Measurements from ENCODE around the gene PDK2. TPM values are rescaled to one million over a fixed set of nuclear protein-coding genes. Genes with fewer than 3 reads are reported as not detected.
A peak's percentile ranks its signal among the peaks of the same experiment; 100 is the strongest.

PDK2 gene
- polyA plus RNA-seq, 1 experiment, result 155 TPM

DNA sequence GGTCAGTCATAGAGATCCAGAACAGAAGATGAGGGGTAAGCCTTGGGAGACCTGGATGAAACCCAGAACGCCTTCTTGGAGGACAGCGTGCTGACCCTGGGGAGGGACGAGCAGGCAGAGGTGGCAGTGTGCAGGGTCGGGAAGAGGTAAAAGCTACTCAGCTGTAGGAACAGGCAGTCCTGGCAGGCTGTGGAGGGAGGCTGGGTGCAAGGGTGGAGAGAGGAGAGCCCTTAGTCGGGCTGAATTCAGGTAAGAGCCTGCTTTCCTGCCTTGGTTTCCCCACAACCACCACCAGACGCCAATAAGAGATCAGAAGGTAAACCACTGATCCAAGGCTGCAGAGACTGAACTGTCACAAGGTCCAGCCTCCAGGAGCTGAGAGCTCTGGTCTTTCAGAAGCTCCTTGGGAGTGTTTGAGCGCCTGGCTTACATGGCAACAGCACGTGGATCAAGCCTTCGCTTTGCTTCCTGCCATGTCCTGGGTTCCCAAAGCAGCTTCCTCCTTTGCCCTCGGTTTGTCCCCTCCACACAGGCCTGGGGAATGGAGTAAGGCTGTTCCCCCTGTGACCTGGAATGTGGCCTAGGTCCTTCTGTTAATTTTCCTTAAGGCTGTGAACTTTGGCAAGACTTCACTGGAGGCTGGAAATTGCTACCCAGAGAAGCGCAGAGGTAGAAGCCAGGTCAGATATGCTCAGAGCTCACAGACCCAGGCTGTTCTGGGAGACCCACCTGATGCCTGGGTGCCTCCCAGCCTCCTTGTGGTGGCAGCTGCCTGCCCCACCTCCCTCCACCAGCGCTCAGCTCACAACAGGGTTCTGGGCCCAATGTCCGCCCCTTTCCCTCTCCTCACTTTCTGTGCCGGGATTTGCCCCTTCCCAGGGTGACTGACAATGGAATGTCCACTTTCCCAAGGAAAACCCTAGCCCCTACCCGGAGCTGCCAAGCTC is 3.9 kb upstream of the PDK2 start:
- DNase-seq (ENCODE audit: low read depth), result no peak
- POLR2A ChIA-PET, result no interaction called here
- CTCF ChIA-PET, result interaction anchor here (0.6 to 7.2 kb wide), 10 partner anchors 13 to 205 kb away, joined by 3 to 116 read pairs (median 4); no protein-coding TSS in a partner anchor
- H3K27me3 ChIP-seq (ENCODE audit: control insufficient read depth, insufficient read depth, low read length), result no peaks in the 10 kb centered on the region
- no peak overlapping the region for H3K4me3 ChIP-seq (ENCODE audit: low read depth, low read length)
- TF ChIP-seq, protein P1, sequence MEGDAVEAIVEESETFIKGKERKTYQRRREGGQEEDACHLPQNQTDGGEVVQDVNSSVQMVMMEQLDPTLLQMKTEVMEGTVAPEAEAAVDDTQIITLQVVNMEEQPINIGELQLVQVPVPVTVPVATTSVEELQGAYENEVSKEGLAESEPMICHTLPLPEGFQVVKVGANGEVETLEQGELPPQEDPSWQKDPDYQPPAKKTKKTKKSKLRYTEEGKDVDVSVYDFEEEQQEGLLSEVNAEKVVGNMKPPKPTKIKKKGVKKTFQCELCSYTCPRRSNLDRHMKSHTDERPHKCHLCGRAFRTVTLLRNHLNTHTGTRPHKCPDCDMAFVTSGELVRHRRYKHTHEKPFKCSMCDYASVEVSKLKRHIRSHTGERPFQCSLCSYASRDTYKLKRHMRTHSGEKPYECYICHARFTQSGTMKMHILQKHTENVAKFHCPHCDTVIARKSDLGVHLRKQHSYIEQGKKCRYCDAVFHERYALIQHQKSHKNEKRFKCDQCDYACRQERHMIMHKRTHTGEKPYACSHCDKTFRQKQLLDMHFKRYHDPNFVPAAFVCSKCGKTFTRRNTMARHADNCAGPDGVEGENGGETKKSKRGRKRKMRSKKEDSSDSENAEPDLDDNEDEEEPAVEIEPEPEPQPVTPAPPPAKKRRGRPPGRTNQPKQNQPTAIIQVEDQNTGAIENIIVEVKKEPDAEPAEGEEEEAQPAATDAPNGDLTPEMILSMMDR (IDR thresholded peaks at IDR 0.05; ENCODE audit: insufficient read depth, low read depth, low read length), result no peak
- peaks cover 15% of the 10 kb centered on the region for H3K36me3 ChIP-seq (ENCODE audit: control insufficient read depth, insufficient read depth, low read length)

GRCh38 chr17:50091918-50092285 is 3.2 kb upstream of the PDK2 start:
- H3K27me3 ChIP-seq (ENCODE audit: control insufficient read depth, insufficient read depth, low read length), result no peaks in the 10 kb centered on the region
- H3K36me3 ChIP-seq (ENCODE audit: control insufficient read depth, insufficient read depth, low read length), result peaks cover 15% of the 10 kb centered on the region
- ChIA-PET CTCF (interaction anchor here (0.6 to 7.2 kb wide), 9 partner anchors 11 to 205 kb away, joined by 3 to 116 read pairs (median 4); partner anchors contain the start of gene PPP1R9B), POLR2A (no interaction called here)
- TF ChIP-seq, protein P1 (IDR thresholded peaks at IDR 0.05; ENCODE audit: insufficient read depth, low read depth, low read length), result no peak
- H3K4me3 ChIP-seq (ENCODE audit: low read depth, low read length), result no peak overlapping the region
- DNase-seq (ENCODE audit: low read depth), result no peak

GRCh38 chr17:50093246-50093645 is 1.9 kb upstream of the PDK2 start:
- Histone ChIP-seq H3K27me3 (ENCODE audit: control insufficient read depth, insufficient read depth, low read length) (no peaks in the 10 kb centered on the region), H3K4me3 (ENCODE audit: low read depth, low read length) (no peak overlapping the region), H3K36me3 (ENCODE audit: control insufficient read depth, insufficient read depth, low read length) (peaks cover 11% of the 10 kb centered on the region)
- CTCF ChIA-PET, result interaction anchor here (1.0 to 7.2 kb wide), 18 partner anchors 9 to 203 kb away, joined by 3 to 116 read pairs (median 5); partner anchors contain the start of genes PPP1R9B and SAMD14
- POLR2A ChIA-PET, result no interaction called here
- no peak for DNase-seq (ENCODE audit: low read depth)
- TF ChIP-seq, protein P1 (IDR thresholded peaks at IDR 0.05; ENCODE audit: insufficient read depth, low read depth, low read length), result no peak

DNA sequence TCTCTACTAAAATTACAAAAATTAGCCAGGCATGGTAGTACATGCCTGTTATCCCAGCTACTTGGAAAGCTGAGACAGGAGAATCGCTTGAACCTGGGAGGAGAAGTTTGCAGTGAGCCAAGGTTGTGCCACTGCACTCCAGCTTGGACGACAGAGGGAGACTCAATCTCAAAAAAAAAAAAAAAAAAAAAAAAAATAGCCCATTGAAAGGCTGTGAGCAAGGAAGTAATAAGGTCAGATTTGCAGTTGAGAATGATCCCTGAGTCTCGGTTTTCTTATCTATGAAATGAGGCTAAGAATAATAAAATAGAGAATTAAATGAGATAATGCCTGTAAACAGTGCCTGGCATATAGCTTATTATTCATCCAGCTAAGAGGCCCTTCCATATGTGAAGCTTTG is 1.3 kb upstream of the PDK2 start:
- H3K27me3 ChIP-seq (ENCODE audit: control insufficient read depth, insufficient read depth, low read length), result no peaks in the 10 kb centered on the region
- no peak for DNase-seq (ENCODE audit: low read depth)
- POLR2A ChIA-PET, result no interaction called here
- peaks cover 14% of the 10 kb centered on the region for H3K36me3 ChIP-seq (ENCODE audit: control insufficient read depth, insufficient read depth, low read length)
- no peak overlapping the region for H3K4me3 ChIP-seq (ENCODE audit: low read depth, low read length)
- CTCF ChIA-PET, result interaction anchor here (0.6 to 7.2 kb wide), 49 partner anchors 9 to 532 kb away, joined by 3 to 116 read pairs (median 5); partner anchors contain the start of genes COL1A1, ITGA3, PPP1R9B and SAMD14
- TF ChIP-seq, protein P1 (IDR thresholded peaks at IDR 0.05; ENCODE audit: insufficient read depth, low read depth, low read length), result no peak

DNA sequence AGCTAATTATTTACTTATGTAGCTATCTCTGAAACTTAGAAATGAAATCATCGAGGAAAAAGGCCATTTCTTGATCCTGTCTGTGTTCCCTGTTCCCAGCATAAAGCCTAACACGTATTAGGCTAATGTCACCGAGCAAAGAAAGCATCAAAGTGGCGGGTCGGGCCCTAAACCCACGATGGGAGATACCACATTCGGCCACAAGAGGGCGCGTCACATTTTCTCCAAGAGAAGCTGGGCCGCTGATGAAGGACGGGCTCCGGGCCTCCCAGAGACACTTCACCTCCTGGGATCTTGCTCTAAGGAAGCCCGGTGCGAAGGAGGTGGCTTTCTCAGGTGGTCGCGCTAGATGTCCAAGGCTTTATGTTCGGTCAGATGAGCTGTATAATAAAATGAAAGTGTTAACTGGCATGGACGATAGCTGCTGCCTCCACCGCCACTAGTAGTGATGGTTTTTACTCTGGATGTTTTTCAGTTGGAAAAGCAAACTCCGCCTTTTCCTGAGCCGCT is 853 bp upstream of the PDK2 start:
- Histone ChIP-seq H3K27me3 (ENCODE audit: control insufficient read depth, insufficient read depth, low read length) (no peaks in the 10 kb centered on the region), H3K4me3 (ENCODE audit: low read depth, low read length) (peak overlapping the region; percentile 91), H3K36me3 (ENCODE audit: control insufficient read depth, insufficient read depth, low read length) (peaks cover 15% of the 10 kb centered on the region)
- ChIA-PET POLR2A (no interaction called here), CTCF (interaction anchor here (0.6 to 7.2 kb wide), 53 partner anchors 10 to 533 kb away, joined by 3 to 116 read pairs (median 5); partner anchors contain the start of genes COL1A1, ITGA3, PPP1R9B and SAMD14)
- TF ChIP-seq, protein P1 (IDR thresholded peaks at IDR 0.05; ENCODE audit: insufficient read depth, low read depth, low read length), result peak; percentile 85
- no peak for DNase-seq (ENCODE audit: low read depth)
